Peyer's patch (tissue), 4 donors: ENCODE results near the gene FAF2. TPM values are rescaled to one million over a fixed set of nuclear protein-coding genes. Genes with fewer than 3 reads are reported as not detected.
A peak's percentile ranks its signal among the peaks of the same experiment; 100 is the strongest.
"Not testable (repeated sequence)": the region's sequence is repeated elsewhere in the genome, so short reads cannot be mapped to it uniquely, and the experiment has no call there.

Experiments
- DNase-seq, 3 donors: peaks; one replicate each; pipeline ENCODE4 v3.0.0-alpha.2; 2017 to 2019
- H3K27ac ChIP-seq, 4 donors: fragments of 200-600 bp; sonication (generic); one replicate each; pipeline ENCODE4 v1.5.1; 2016 to 2019
- H3K27me3 ChIP-seq, 2 donors: fragments of 200-600 bp; sonication (generic); one replicate each; pipeline ENCODE4 v1.5.1; 2019
- H3K36me3 ChIP-seq, 3 donors: fragments of 200-600 bp; sonication (generic); one replicate each; pipeline ENCODE4 v1.5.1; 2016 to 2019
- H3K4me1 ChIP-seq, 4 donors: fragments of 200-600 bp; sonication (generic); one replicate each; pipeline ENCODE4 v1.5.1; 2016 to 2019
- H3K4me3 ChIP-seq, 4 donors: fragments of 200-600 bp; sonication (generic); 1 replicate in 3 of 4; 2 replicates in 1 of 4; pipeline ENCODE4 v1.5.1; 2016 to 2019; ENCODE audit warnings: mild to moderate bottlenecking in 1 of 4
- H3K9me3 ChIP-seq, 4 donors: fragments of 200-600 bp; sonication (generic); one replicate each; pipeline ENCODE4 v1.5.1; 2016 to 2019; ENCODE audit warnings: mild to moderate bottlenecking in 1 of 4
- POLR2A ChIP-seq, 2 donors: fragments of 450-650 bp; IDR thresholded peaks; one replicate each; pipeline ENCODE4 v1.5.1; 2017; ENCODE audit warnings: antibody characterized with exemption in 2 of 2, mild to moderate bottlenecking in 2 of 2, moderate library complexity in 2 of 2
- total RNA-seq, 4 donors: library from RNA; depleted of rRNA; stranded (reverse); fragments of >200 nt; gene quantifications; one replicate each; pipeline ENCODE4 v1.1.0, GENCODE V29; 2016
- TF ChIP-seq, protein P1 (sequence below), 6 experiments: fragments of 450-650 bp in 4 of 6; fragments of 200-600 bp in 2 of 6; sonication (generic) in 1 of 6; IDR thresholded peaks; one replicate each; pipeline ENCODE4 v1.5.1; 2017 to 2019; ENCODE audit warnings: antibody characterized with exemption in 6 of 6, mild to moderate bottlenecking in 3 of 6, moderate library complexity in 1 of 6

The FAF2 gene
- total RNA-seq, 4 donors from 2014 or later = 18.2 to 41.5 (median 32.4) TPM

DNA sequence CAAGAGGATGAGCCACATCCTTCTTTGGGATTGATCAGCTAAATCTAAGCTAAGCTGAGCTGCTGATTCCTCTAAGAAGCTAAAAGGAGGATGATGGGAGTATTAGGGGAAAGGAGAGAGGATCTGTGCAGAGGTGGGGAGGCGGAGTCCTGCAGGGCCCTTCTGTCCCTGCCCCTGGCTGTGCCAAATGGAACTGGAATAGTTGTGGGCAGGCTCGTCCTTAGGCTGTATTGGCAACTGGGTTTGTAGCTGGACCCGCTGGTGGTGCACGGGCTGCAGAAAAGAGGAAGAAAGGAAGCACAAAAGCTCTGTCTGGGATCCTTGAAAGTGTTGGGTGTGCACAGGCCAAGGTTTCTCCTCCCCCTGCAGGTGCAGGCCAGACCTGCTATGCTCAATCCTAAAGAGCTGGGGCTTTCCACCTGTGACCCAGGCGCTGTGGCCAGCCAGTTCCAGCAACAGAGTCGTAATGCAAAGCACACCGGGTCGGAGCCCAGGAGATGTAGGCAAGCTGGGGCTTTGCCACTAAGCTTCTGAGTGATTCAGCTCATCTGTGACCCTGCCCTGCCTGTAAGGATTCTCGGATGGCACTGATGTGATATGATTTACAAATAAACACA is 41.6 kb upstream of the FAF2 start:
- Histone ChIP-seq H3K4me1 (peaks cover 0 to 50% (median 5%) of the 10 kb centered on the region in 4 donors), H3K9me3 (no peaks in the 10 kb centered on the region), H3K36me3 (peaks cover 0 to 44% (median 0%) of the 10 kb centered on the region in 3 donors), H3K4me3 (no peak overlapping the region), H3K27me3 (no peaks in the 10 kb centered on the region), H3K27ac (peak overlapping the region in 3 of 4 donors; percentile 1 to 93 (median 77))
- peak in 1 of 3 donors; percentile 53 for DNase-seq
- no peak for TF ChIP-seq POLR2A (IDR thresholded peaks at IDR 0.05)
- TF ChIP-seq, protein P1, sequence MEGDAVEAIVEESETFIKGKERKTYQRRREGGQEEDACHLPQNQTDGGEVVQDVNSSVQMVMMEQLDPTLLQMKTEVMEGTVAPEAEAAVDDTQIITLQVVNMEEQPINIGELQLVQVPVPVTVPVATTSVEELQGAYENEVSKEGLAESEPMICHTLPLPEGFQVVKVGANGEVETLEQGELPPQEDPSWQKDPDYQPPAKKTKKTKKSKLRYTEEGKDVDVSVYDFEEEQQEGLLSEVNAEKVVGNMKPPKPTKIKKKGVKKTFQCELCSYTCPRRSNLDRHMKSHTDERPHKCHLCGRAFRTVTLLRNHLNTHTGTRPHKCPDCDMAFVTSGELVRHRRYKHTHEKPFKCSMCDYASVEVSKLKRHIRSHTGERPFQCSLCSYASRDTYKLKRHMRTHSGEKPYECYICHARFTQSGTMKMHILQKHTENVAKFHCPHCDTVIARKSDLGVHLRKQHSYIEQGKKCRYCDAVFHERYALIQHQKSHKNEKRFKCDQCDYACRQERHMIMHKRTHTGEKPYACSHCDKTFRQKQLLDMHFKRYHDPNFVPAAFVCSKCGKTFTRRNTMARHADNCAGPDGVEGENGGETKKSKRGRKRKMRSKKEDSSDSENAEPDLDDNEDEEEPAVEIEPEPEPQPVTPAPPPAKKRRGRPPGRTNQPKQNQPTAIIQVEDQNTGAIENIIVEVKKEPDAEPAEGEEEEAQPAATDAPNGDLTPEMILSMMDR (IDR thresholded peaks at IDR 0.05) = peak in 1 of 6 experiments; percentile 10

DNA sequence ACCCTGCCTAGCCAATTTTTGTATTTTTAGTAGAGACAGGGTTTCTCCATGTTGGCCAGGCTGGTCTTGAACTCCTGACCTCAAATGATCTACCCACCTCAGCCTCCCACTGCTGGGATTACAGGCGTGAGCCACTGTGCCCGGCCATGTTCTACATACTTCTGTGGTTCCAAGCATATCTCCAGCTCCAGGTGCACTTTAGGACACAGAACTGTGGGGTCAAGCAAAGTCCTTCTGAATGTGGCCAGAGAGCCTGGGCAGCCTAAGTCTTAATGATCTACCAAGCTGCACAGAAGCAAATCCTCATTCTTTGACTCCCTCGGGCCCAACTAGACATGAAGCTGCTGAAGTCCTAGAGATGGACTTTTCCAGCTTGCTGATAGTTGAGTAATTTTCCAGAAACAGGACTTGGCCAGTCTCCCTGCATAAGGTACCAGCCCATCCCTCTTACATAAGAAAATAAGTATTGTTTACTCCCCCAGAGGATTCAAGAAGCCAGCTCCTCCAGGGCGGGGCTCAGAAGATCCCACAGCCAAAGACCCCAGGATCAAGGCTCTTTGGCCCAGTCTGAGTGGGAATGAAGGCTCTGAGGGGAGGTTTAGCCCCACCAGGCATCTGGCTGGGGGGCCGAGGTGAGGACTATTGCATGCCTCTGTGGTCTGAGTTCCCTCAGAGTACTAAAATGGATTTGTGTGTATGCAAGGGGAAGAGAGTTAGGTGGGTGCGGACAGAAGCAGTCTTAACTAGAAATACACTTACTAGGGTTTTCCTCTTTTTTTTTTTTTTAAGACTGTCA is 40.5 kb upstream of the FAF2 start:
- Histone ChIP-seq H3K27ac (peak overlapping the region in 1 of 4 donors; percentile 77), H3K9me3 (no peaks in the 10 kb centered on the region), H3K27me3 (no peaks in the 10 kb centered on the region), H3K4me1 (peaks cover 0 to 47% (median 2%) of the 10 kb centered on the region in 4 donors), H3K36me3 (peaks cover 0 to 44% (median 0%) of the 10 kb centered on the region in 3 donors), H3K4me3 (no peak overlapping the region)
- DNase-seq = peak in 2 of 3 donors; percentile 32 to 34
- TF ChIP-seq, protein P1 (IDR thresholded peaks at IDR 0.05) = no peak
- no peak for TF ChIP-seq POLR2A (IDR thresholded peaks at IDR 0.05)

DNA sequence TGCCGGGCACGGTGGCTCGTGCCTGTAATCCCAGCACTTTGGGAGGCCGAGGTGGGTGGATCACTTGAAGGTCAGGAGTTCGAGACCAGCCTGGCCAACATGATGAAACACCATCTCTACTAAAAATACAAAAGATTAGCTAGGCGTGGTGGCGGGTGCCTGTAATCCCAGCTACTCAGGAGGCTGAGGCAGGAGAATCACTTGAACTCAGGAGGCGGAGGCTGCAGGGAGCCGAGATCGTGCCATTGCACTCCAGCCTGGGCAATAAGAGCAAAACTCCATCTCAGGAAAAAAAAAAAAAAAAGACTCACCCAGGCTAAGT is 40.0 kb upstream of the FAF2 start:
- not testable (repeated sequence) for DNase-seq, H3K27me3 ChIP-seq, H3K4me3 ChIP-seq, H3K27ac ChIP-seq, H3K9me3 ChIP-seq
- Histone ChIP-seq H3K4me1 (peaks cover 0 to 47% (median 2%) of the 10 kb centered on the region in 4 donors), H3K36me3 (peaks cover 0 to 44% (median 0%) of the 10 kb centered on the region in 3 donors)

DNA sequence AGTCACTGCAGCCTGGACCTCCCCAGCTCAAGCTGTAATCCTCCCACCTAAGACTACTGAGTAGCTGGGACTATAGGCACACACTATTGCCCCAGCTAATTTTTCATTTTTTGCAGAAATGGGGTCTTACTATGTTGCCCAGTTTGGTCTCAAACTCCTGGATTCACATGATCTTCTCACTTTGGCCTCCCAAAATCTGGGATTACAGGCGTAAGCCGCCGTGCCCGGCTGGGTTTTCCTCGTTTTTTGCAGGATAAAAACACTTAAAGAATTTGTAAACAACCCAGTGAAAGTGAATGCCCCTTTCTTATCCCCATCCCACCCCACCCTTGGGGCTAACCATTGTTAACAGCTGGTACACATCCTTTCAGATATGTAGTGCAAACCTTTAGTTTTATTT is 39.6 kb upstream of the FAF2 start:
- H3K4me3 ChIP-seq = no peak overlapping the region
- H3K27ac ChIP-seq = no peak overlapping the region
- no peaks in the 10 kb centered on the region for H3K9me3 ChIP-seq
- H3K36me3 ChIP-seq = peaks cover 0 to 44% (median 0%) of the 10 kb centered on the region in 3 donors
- no peaks in the 10 kb centered on the region for H3K27me3 ChIP-seq
- peaks cover 0 to 47% (median 2%) of the 10 kb centered on the region in 4 donors for H3K4me1 ChIP-seq
- no peak for DNase-seq
- no peak for TF ChIP-seq POLR2A (IDR thresholded peaks at IDR 0.05)
- TF ChIP-seq, protein P1 (IDR thresholded peaks at IDR 0.05) = no peak

DNA sequence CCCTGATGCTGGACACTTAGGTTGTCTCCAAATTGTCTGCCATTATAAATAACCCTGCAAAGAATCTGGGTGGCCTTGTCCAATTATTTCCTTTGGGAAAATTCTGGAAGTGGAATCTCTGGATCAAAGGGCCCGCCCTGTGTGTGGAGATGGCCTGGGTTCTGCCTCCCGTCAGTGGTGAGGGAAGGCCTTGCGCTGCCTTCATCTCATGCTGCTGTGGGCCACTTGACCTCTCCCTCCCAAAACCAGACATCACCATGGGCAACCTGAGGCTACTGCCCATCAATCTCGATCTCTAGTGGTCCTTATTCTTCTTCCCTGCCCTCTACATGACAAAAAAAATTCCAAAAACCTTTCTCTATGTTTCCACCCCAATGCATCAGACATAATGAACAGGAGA is 38.4 kb upstream of the FAF2 start:
- no peak for DNase-seq
- Histone ChIP-seq H3K27ac (no peak overlapping the region), H3K4me1 (peaks cover 0 to 54% (median 2%) of the 10 kb centered on the region in 4 donors), H3K36me3 (peaks cover 0 to 44% (median 0%) of the 10 kb centered on the region in 3 donors), H3K9me3 (no peaks in the 10 kb centered on the region), H3K27me3 (no peaks in the 10 kb centered on the region), H3K4me3 (no peak overlapping the region)
- TF ChIP-seq, protein P1 (IDR thresholded peaks at IDR 0.05) = no peak
